ENCODE measurements around the gene DMD.

GRCh38 chrX:33062041-33062440 lies 149.3 kb downstream of the DMD start:
- TF ChIP-seq EZH2phosphoT487 (IDR thresholded peaks at IDR 0.05; ENCODE audit: insufficient read depth, low read depth) = no peak
- no peak for TF ChIP-seq EZH2 (IDR thresholded peaks at IDR 0.05; ENCODE audit: insufficient read depth, poor library complexity, severe bottlenecking)

Measured in GM23248 (cell line).